Ovary (tissue), 3 donors: ENCODE data around the gene IFNK.

ENCODE experiments used
- CTCF ChIP-seq, 3 donors: fragments of 450-650 bp in 2 of 3; fragments of 200-600 bp in 1 of 3; IDR thresholded peaks; one replicate each; pipeline versions ENCODE4 v1.5.1 to v1.8.0; 2016 to 2022; ENCODE audit warnings: antibody characterized with exemption in 3 of 3, mild to moderate bottlenecking in 1 of 3
- EP300 ChIP-seq: sonication (generic); formaldehyde crosslinking; IDR thresholded peaks from one replicate; pipeline ENCODE4 v1.6.1; 2017; ENCODE audit warnings: antibody characterized with exemption
- POLR2A ChIP-seq: fragments of 450-650 bp; IDR thresholded peaks from one replicate; pipeline ENCODE4 v1.6.1; 2017; ENCODE audit warnings: antibody characterized with exemption, mild to moderate bottlenecking, moderate library complexity
- donor health status: DM: no; HTN: no; CAD: no.

- TF ChIP-seq CTCF (IDR thresholded peaks at IDR 0.05): no peak
- TF ChIP-seq POLR2A: no peak
- no peak for TF ChIP-seq EP300
Measured at GRCh38 chr9:27497883-27498417, 26.1 kb upstream of the IFNK start.
